B cell (primary cell): ENCODE data around the gene SHROOM2. TPM values are rescaled to one million over a fixed set of nuclear protein-coding genes. Genes with fewer than 3 reads are reported as not detected.
A peak's percentile ranks its signal among the peaks of the same experiment; 100 is the strongest.

Experiments
- ATAC-seq: fragments of 200-7000 bp; cut with Tn5 transposase; one replicate; pipeline ENCODE4 v1.10.0; 2021; ENCODE audit warnings: low read depth, mild to moderate bottlenecking, moderate number of reproducible peaks, moderate library complexity
- CTCF ChIA-PET: fragments of 350-600 bp; sonication (Branson Sonifier 250); formaldehyde crosslinking; loops from one replicate; lab custom pipeline; 2021; ENCODE audit warnings: antibody characterized with exemption, inconsistent platforms; lab: Charles Lee
- POLR2A ChIA-PET: fragments of 350-600 bp; sonication (Branson Sonifier 250); formaldehyde crosslinking; loops from one replicate; lab custom pipeline; 2021; ENCODE audit warnings: antibody characterized with exemption; lab: Charles Lee
- DNase-seq: peaks from one replicate; pipeline ENCODE4 v3.0.0; 2013
- H2AFZ ChIP-seq: 2 replicates; pipeline ENCODE4 v1.6.1; 2012; ENCODE audit warnings: mild to moderate bottlenecking, low read depth, low read length; ENCODE audit not compliant: insufficient read depth, poor library complexity, severe bottlenecking
- H3K27ac ChIP-seq, 2 donors: 1 replicate in 1 of 2; 2 replicates in 1 of 2; pipeline ENCODE4 v1.5.1; 2012 to 2013; ENCODE audit warnings: low read length in 2 of 2, mild to moderate bottlenecking in 2 of 2, moderate library complexity in 1 of 2
- H3K27me3 ChIP-seq, 4 experiments: fragments of 200-600 bp in 1 of 4; sonication (generic) in 1 of 4; replicated peaks in 1 of 4; 1 replicate in 2 of 4; 2 replicates in 2 of 4; pipeline versions ENCODE4 v1.6.1 to v1.7.0; 2013 to 2016; ENCODE audit warnings: low read length in 3 of 4, mild to moderate bottlenecking in 2 of 4, mixed read lengths in 1 of 4, moderate library complexity in 1 of 4; ENCODE audit not compliant: insufficient read depth in 4 of 4, control insufficient read depth in 3 of 4; ENCODE audit errors: control extremely low read depth in 1 of 4
- H3K36me3 ChIP-seq, 2 experiments: replicated peaks in 1 of 2; 1 replicate in 1 of 2; 2 replicates in 1 of 2; pipeline versions ENCODE4 v1.6.1 to v1.7.1; 2013; ENCODE audit warnings: low read length in 1 of 2; ENCODE audit not compliant: insufficient read depth in 2 of 2, control insufficient read depth in 1 of 2; ENCODE audit errors: control extremely low read depth in 1 of 2, extremely low read depth in 1 of 2
- H3K4me1 ChIP-seq, 2 donors: fragments of 200-600 bp in 1 of 2; sonication (generic) in 1 of 2; 1 replicate in 1 of 2; 2 replicates in 1 of 2; pipeline versions ENCODE4 v1.5.1 to v1.6.1; 2013 to 2017; ENCODE audit warnings: low read length in 2 of 2; ENCODE audit not compliant: control insufficient read depth in 2 of 2, insufficient read depth in 2 of 2
- H3K4me2 ChIP-seq: replicated peaks from 2 replicates; pipeline ENCODE3; 2012; ENCODE audit warnings: mild to moderate bottlenecking, low read depth, low read length; ENCODE audit not compliant: poor library complexity, severe bottlenecking
- H3K4me3 ChIP-seq, 5 experiments: fragments of 200-600 bp in 1 of 5; sonication (generic) in 1 of 5; 1 replicate in 3 of 5; 2 replicates in 2 of 5; pipeline versions ENCODE4 v1.5.1 to v1.7.0; 2011 to 2016; ENCODE audit warnings: low read length in 4 of 5, mild to moderate bottlenecking in 4 of 5, low read depth in 2 of 5, control low read depth in 1 of 5, moderate library complexity in 1 of 5; ENCODE audit not compliant: insufficient read depth in 1 of 5; ENCODE audit errors: control extremely low read depth in 1 of 5, extremely low read depth in 1 of 5
- H3K79me2 ChIP-seq: fragments of 200-600 bp; sonication (generic); one replicate; pipeline ENCODE4 v1.6.0; 2016; ENCODE audit warnings: low read length; ENCODE audit not compliant: control insufficient read depth, insufficient read depth
- H3K9ac ChIP-seq: fragments of 200-600 bp; sonication (generic); 2 replicates; pipeline ENCODE4 v1.6.1; 2017; ENCODE audit warnings: mild to moderate bottlenecking, low read length, moderate library complexity
- H3K9me3 ChIP-seq, 3 donors: one replicate each; pipeline versions ENCODE4 v1.6.1 to v1.7.1; 2013; ENCODE audit warnings: low read length in 2 of 3; ENCODE audit not compliant: control insufficient read depth in 2 of 3, insufficient read depth in 1 of 3; ENCODE audit errors: control extremely low read depth in 1 of 3
- H4K20me1 ChIP-seq: 2 replicates; pipeline ENCODE4 v1.6.0; 2012; ENCODE audit warnings: mild to moderate bottlenecking, low read length; ENCODE audit not compliant: insufficient read depth, control insufficient read depth, poor library complexity, severe bottlenecking
- H3K27ac Mint-ChIP-seq: one replicate; pipeline ENCODE4 v1.8.0; 2021; ENCODE audit warnings: mixed read lengths
- H3K27me3 Mint-ChIP-seq: one replicate; pipeline ENCODE4 v1.8.0; 2021; ENCODE audit warnings: mixed read lengths
- H3K4me1 Mint-ChIP-seq: one replicate; pipeline ENCODE4 v1.8.0; 2021; ENCODE audit warnings: mixed read lengths
- H3K4me3 Mint-ChIP-seq: one replicate; pipeline ENCODE4 v1.8.0; 2021; ENCODE audit warnings: mixed read lengths
- H3K9me3 Mint-ChIP-seq: one replicate; pipeline ENCODE4 v1.8.0; 2022; ENCODE audit warnings: mixed read lengths; ENCODE audit not compliant: insufficient read depth
- CTCF ChIP-seq: fragments of 200-600 bp; IDR thresholded peaks from one replicate; pipeline ENCODE4 v1.8.0; 2022; ENCODE audit warnings: antibody characterized with exemption, mild to moderate bottlenecking
- EZH2 ChIP-seq: IDR thresholded peaks from 2 replicates; pipeline ENCODE4 v1.6.1; 2012; ENCODE audit warnings: borderline replicate concordance, low read depth, mild to moderate bottlenecking, moderate library complexity, low read length; ENCODE audit not compliant: insufficient read depth, poor library complexity, severe bottlenecking
- WGBS: methylation state at CpG from one replicate; pipeline ENCODE4 v1.1.5; 2013; ENCODE audit warnings: missing lambda C conversion rate; ENCODE audit not compliant: insufficient coverage; 5-methylcytosine and 5-hydroxymethylcytosine counted together
- intact Hi-C: fragments of 100-400 bp; cut with micrococcal nuclease; formaldehyde crosslinking; loops from one replicate; pipeline ENCODE4 v1.10.0; 2022
- polyA plus RNA-seq: library from polyadenylated mRNA; depleted of rRNA; stranded (reverse); fragments of >200 nt; gene quantifications from 2 replicates; pipeline ENCODE4 v1.2.3, GENCODE V29; 2012
- total RNA-seq, 2 donors: library from RNA; stranded (reverse); fragments of 120-200 nt in 1 of 2; gene quantifications; 1 replicate in 1 of 2; 2 replicates in 1 of 2; pipeline versions ENCODE4 v1.2.3 to v1.2.4, GENCODE V29; 2013 to 2022

Gene SHROOM2
- total and polyA plus RNA-seq, 2 donors (not counting 1 experiment from before 2014, with no cell fraction given) = not detected

- Histone ChIP-seq H3K4me1 (peaks cover 0 to 6% of the 10 kb centered on the region in 2 donors), H3K27ac (no peak overlapping the region), H3K4me3 (no peak overlapping the region), H3K9ac (no peak overlapping the region), H3K9me3 (no peaks in the 10 kb centered on the region), H3K79me2 (no peaks in the 10 kb centered on the region), H3K36me3 (no peaks in the 10 kb centered on the region), H3K27me3 (no peaks in the 10 kb centered on the region), H2AFZ (no peak overlapping the region), H4K20me1 (no peaks in the 10 kb centered on the region), H3K4me2 (no peak overlapping the region)
- ChIA-PET POLR2A (interaction anchor here (0.5 kb wide), 1 partner anchor 112 kb away, joined by 10 read pairs; no protein-coding TSS in a partner anchor), CTCF (interaction anchor here (3.6 kb wide), 1 partner anchor 127 kb away, joined by 29 read pairs; no protein-coding TSS in a partner anchor)
- intact Hi-C loops = no loop called here
- no peak for DNase-seq
- Mint-ChIP-seq H3K27me3 (no peaks in the 10 kb centered on the region), H3K4me3 (no peak overlapping the region), H3K27ac (no peak overlapping the region), H3K9me3 (no peaks in the 10 kb centered on the region), H3K4me1 (peaks cover 9% of the 10 kb centered on the region)
- no peak for ATAC-seq
- TF ChIP-seq CTCF (no peak), EZH2 (no peak)
- 96% methylated on average over 8 of the region's 18 CpGs for WGBS
Observed at GRCh38 chrX:9992724-9993123, 206.5 kb downstream of the SHROOM2 start.

GRCh38 chrX:9995855-9996339 is 209.7 kb downstream of the SHROOM2 start:
- DNase-seq (peak; percentile 77), ATAC-seq (peak; percentile 76)
- Histone ChIP-seq H2AFZ (no peak overlapping the region), H3K36me3 (no peaks in the 10 kb centered on the region), H3K79me2 (no peaks in the 10 kb centered on the region), H3K4me3 (no peak overlapping the region), H3K4me2 (peak overlapping the region; percentile 25), H3K9ac (no peak overlapping the region), H4K20me1 (no peaks in the 10 kb centered on the region), H3K27ac (no peak overlapping the region), H3K9me3 (no peaks in the 10 kb centered on the region), H3K4me1 (peaks cover 0 to 6% of the 10 kb centered on the region in 2 donors), H3K27me3 (no peaks in the 10 kb centered on the region)
- H3K27ac Mint-ChIP-seq = no peak overlapping the region
- no peaks in the 10 kb centered on the region for H3K27me3 Mint-ChIP-seq
- H3K4me1 Mint-ChIP-seq = peaks cover 11% of the 10 kb centered on the region
- WGBS = 0% methylated on average over 7 of the region's 18 CpGs
- H3K9me3 Mint-ChIP-seq = no peaks in the 10 kb centered on the region
- POLR2A ChIA-PET = no interaction called here
- H3K4me3 Mint-ChIP-seq = no peak overlapping the region
- intact Hi-C loops = loop anchor here (1.0 to 5.0 kb wide), 4 partner anchors 19 to 124 kb away; no protein-coding TSS in a partner anchor
- CTCF ChIA-PET = interaction anchor here (0.7 to 6.5 kb wide), 12 partner anchors 14 to 122 kb away, joined by 3 to 160 read pairs (median 4); no protein-coding TSS in a partner anchor
- TF ChIP-seq EZH2 = no peak
- TF ChIP-seq CTCF = peak; percentile 91
